IMR-90 (cell line): ENCODE measurements around the gene CSF2RB.

ENCODE experiments used
- CHD1 ChIP-seq: IDR thresholded peaks from 2 replicates; pipeline ENCODE4 v1.6.1; 2012; ENCODE audit warnings: low read depth, low read length, improper control_type of control experiment
- NFE2L2 ChIP-seq: fragments of 150-350 bp; IDR thresholded peaks from 2 replicates; pipeline ENCODE4 v1.6.1; 2016; ENCODE audit warnings: low read depth, mild to moderate bottlenecking, low read length
- POLR2A ChIP-seq: IDR thresholded peaks from 2 replicates; pipeline ENCODE4 v1.6.1; 2012; ENCODE audit warnings: mild to moderate bottlenecking, low read depth, low read length
- RAD21 ChIP-seq: IDR thresholded peaks from 2 replicates; pipeline ENCODE4 v1.6.1; 2012; ENCODE audit warnings: low read length, improper control_type of control experiment
- RFX5 ChIP-seq: IDR thresholded peaks from 2 replicates; pipeline ENCODE4 v1.8.0; 2012; ENCODE audit warnings: low read depth, mild to moderate bottlenecking, low read length, moderate library complexity
- USF2 ChIP-seq: fragments of 150-350 bp; IDR thresholded peaks from 2 replicates; pipeline ENCODE4 v1.6.1; 2017; ENCODE audit warnings: mild to moderate bottlenecking, antibody characterized with exemption, low read length, low read depth
- TF ChIP-seq, protein P1 (sequence below): conservative IDR thresholded peaks from 2 replicates; pipeline ENCODE4 v1.5.1; 2012; ENCODE audit warnings: mild to moderate bottlenecking, low read depth, low read length, improper control_type of control experiment

GRCh38 chr22:36942556-36942955, 29.1 kb downstream of the CSF2RB start:
- TF ChIP-seq, protein P1, sequence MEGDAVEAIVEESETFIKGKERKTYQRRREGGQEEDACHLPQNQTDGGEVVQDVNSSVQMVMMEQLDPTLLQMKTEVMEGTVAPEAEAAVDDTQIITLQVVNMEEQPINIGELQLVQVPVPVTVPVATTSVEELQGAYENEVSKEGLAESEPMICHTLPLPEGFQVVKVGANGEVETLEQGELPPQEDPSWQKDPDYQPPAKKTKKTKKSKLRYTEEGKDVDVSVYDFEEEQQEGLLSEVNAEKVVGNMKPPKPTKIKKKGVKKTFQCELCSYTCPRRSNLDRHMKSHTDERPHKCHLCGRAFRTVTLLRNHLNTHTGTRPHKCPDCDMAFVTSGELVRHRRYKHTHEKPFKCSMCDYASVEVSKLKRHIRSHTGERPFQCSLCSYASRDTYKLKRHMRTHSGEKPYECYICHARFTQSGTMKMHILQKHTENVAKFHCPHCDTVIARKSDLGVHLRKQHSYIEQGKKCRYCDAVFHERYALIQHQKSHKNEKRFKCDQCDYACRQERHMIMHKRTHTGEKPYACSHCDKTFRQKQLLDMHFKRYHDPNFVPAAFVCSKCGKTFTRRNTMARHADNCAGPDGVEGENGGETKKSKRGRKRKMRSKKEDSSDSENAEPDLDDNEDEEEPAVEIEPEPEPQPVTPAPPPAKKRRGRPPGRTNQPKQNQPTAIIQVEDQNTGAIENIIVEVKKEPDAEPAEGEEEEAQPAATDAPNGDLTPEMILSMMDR = no peak
- TF ChIP-seq USF2 (no peak), RAD21 (no peak), NFE2L2 (no peak), RFX5 (no peak), CHD1 (no peak), POLR2A (no peak)
